Activated T-helper 1 cell treated with anti-CD3 and anti-CD28 coated beads, Interleukin-12 subunit alpha, Interleukin-12 subunit beta, Interleukin-2, Interleukin-4 antibody, amounts not matched to agents 30 ng/mL and 10 ng/mL and 1 ng/mL, durations not matched to agents 14 hours and 24 hours and 36 hours (primary cell): ENCODE measurements around the gene SLC7A7. TPM values are rescaled to one million over a fixed set of nuclear protein-coding genes. Genes with fewer than 3 reads are reported as not detected.
"Not testable (repeated sequence)": the region's sequence is repeated elsewhere in the genome, so short reads cannot be mapped to it uniquely, and the experiment has no call there.

Experiments used
- DNase-seq: peaks from one replicate; pipeline ENCODE4 v3.0.0; 2021; ENCODE audit warnings: low spot score
- H3K27ac Mint-ChIP-seq: one replicate; pipeline ENCODE4 v1.8.0; 2021; ENCODE audit warnings: mild to moderate bottlenecking, mixed read lengths
- H3K27me3 Mint-ChIP-seq: one replicate; pipeline ENCODE4 v1.8.0; 2022; ENCODE audit warnings: mild to moderate bottlenecking, moderate library complexity, mixed read lengths; ENCODE audit not compliant: insufficient read depth
- H3K36me3 Mint-ChIP-seq: one replicate; pipeline ENCODE4 v1.8.0; 2021; ENCODE audit warnings: low read depth, mixed read lengths
- H3K4me1 Mint-ChIP-seq: one replicate; pipeline ENCODE4 v1.8.0; 2021; ENCODE audit warnings: low read depth, mixed read lengths
- H3K4me3 Mint-ChIP-seq: one replicate; pipeline ENCODE4 v1.8.0; 2021; ENCODE audit warnings: mild to moderate bottlenecking, moderate library complexity, mixed read lengths
- H3K9me3 Mint-ChIP-seq: one replicate; pipeline ENCODE4 v1.8.0; 2021; ENCODE audit warnings: mixed read lengths
- intact Hi-C: fragments of 100-400 bp; cut with micrococcal nuclease; formaldehyde crosslinking; loops from one replicate; pipeline ENCODE4 v1.15.1; 2024
- total RNA-seq: library from RNA; stranded (reverse); gene quantifications from 2 replicates; pipeline ENCODE4 v1.2.3, GENCODE V29; 2022

Gene SLC7A7
- total RNA-seq: 0.61 TPM in 1 of 2 replicates, not detected in the other

DNA sequence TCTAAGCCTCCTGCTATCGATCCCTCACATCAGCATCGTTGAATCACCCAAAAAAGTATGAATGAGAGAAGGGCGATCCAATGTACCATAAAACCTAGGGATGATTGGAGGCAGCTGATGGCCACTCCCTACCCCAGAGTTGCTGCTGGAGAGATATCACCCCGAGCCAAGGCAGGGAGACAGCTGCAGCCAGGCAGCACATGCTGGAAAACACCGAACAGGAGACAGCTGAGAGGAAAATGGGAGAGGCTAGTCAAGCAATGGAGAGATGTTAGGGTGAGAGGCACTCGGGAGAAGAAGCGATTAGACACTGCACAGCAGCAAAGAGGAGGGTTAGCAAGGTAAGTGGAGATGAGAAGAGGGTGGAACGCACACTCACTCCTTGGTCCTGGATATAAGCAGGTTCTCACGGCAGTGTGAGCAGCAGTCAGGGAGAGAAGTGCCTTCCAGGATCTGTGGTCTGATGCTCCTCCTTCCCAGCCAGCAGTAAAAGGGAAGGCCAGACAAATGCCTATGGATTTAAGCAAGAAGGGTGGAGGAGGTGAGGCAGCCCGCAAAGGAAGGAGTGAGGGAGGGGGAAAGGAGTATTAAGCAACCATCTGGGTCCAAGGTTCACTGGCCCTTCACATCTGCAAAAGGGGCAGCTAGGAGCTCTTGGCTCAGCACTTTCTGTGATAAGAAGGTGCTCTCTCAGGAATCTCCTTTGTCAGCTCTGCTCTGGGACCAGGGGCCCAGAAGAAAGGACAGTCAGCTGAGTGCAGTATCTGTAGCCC lies at the start of gene SLC7A7:
TSS of gene SLC7A7 (minus strand) at position 495 of the 773 bp plus-strand sequence. CDS start 2,037 bp downstream, outside the sequence.
- intact Hi-C loops: loop anchor here (10.0 kb wide), 2 partner anchors 100 to 160 kb away; no protein-coding TSS in a partner anchor
- Mint-ChIP-seq H3K4me3 (no peak within 1 kb of the TSS), H3K4me1 (peaks cover 26% of the 10 kb centered on the region), H3K27me3 (peaks cover 7% of the 10 kb centered on the region), H3K9me3 (no peaks in the 10 kb centered on the region), H3K36me3 (no peaks in the 10 kb centered on the region), H3K27ac (no peak within 1 kb of the TSS)
- DNase-seq: no peak

DNA sequence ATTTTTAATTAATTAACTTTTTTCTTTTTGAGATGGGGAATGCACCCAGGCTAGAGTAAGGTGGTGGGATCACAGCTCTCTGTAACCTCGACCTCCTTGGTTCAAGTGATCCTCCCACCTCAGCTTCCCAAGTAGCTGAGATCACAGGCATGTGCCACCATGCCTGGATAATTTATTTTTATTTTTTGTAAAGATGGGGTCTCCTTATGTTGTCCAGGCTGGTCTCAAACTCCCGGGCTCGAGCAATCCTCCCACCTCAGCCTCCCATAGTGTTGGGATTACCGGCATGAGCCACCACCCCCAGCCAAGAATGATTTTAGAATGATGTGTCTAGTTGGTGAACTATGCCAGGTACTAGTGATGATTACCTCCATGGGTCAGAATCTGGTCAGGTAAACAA lies 49.7 kb upstream of the SLC7A7 start:
- no peak overlapping the region for H3K4me3 Mint-ChIP-seq
- DNase-seq: no peak
- H3K36me3 Mint-ChIP-seq: peaks cover 7% of the 10 kb centered on the region
- H3K9me3 Mint-ChIP-seq: peaks cover 8% of the 10 kb centered on the region
- peaks cover 6% of the 10 kb centered on the region for H3K4me1 Mint-ChIP-seq
- H3K27me3 Mint-ChIP-seq: peaks cover 16% of the 10 kb centered on the region
- H3K27ac Mint-ChIP-seq: no peak overlapping the region
- intact Hi-C loops: no loop called here

DNA sequence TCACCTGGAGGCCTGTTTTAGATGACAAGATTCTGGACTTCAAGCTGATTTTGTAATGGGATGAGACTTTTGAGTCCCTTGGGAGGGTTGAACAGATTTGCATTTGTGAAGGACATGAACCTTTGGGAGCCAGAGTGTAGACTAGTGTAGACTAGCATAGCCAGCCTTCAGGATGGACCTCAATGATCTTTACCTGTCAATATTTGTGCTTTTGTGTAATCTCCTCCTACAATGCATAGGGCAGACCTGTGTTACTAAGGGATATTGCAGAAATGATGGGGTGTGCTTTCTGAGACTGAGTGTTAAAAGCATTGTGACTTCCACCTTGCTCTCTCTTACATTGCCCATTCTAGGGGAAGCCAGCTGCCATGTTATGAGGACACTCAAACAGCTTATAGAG lies 46.4 kb upstream of the SLC7A7 start:
- no peak overlapping the region for H3K27ac Mint-ChIP-seq
- intact Hi-C loops: no loop called here
- H3K4me3 Mint-ChIP-seq: no peak overlapping the region
- H3K9me3 Mint-ChIP-seq: peaks cover 8% of the 10 kb centered on the region
- H3K36me3 Mint-ChIP-seq: peaks cover 7% of the 10 kb centered on the region
- H3K27me3 Mint-ChIP-seq: peaks cover 26% of the 10 kb centered on the region
- DNase-seq: no peak
- H3K4me1 Mint-ChIP-seq: peaks cover 16% of the 10 kb centered on the region

DNA sequence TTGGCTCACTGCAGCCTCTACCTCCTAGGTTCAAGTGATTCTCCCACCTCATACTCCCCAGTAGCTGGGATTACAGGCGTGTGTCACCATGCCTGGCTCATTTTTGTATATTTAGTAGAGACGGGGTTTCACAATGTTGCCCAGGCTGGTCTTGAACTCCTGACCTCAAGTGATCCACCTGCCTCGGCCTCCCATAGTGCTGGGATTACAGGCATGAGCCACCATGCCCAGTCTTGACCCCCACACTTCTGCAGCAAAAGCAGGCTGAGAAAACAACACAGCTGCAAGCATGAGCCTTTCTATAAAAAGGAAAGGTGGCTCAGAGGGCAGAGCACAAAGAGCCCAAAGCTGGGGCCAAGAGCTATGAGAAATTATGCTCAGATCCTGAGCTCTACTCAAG lies 45.1 kb upstream of the SLC7A7 start:
- H3K27ac Mint-ChIP-seq, DNase-seq, H3K9me3 Mint-ChIP-seq, H3K36me3 Mint-ChIP-seq, intact Hi-C loops, H3K4me3 Mint-ChIP-seq: not testable (repeated sequence)
- Mint-ChIP-seq H3K27me3 (peaks cover 30% of the 10 kb centered on the region), H3K4me1 (peaks cover 21% of the 10 kb centered on the region)

DNA sequence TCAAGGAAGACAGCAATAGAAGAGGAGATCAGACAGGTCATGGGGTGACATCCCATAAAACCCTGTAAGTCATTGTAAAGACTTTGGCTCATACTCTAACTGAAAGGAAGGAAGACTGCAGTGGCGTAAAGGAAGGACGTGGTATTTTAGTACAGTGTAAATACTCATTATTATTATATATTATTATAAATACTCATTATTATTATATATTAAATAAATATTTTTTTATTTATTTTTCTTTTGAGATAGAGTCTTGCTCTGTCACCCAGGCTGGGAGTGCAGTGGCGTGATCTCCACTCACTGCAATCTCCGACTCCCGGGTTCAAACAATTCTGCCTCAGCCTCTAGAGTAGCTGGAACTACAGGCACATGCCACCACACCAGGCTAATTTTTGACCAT lies 41.2 kb upstream of the SLC7A7 start:
- Mint-ChIP-seq H3K27ac (no peak overlapping the region), H3K9me3 (peaks cover 2% of the 10 kb centered on the region), H3K4me1 (peaks cover 45% of the 10 kb centered on the region), H3K4me3 (no peak overlapping the region), H3K36me3 (peaks cover 4% of the 10 kb centered on the region), H3K27me3 (peaks cover 25% of the 10 kb centered on the region)
- intact Hi-C loops: loop anchor here (10.0 kb wide), 2 partner anchors 862 to 992 kb away; no protein-coding TSS in a partner anchor
- no peak for DNase-seq

DNA sequence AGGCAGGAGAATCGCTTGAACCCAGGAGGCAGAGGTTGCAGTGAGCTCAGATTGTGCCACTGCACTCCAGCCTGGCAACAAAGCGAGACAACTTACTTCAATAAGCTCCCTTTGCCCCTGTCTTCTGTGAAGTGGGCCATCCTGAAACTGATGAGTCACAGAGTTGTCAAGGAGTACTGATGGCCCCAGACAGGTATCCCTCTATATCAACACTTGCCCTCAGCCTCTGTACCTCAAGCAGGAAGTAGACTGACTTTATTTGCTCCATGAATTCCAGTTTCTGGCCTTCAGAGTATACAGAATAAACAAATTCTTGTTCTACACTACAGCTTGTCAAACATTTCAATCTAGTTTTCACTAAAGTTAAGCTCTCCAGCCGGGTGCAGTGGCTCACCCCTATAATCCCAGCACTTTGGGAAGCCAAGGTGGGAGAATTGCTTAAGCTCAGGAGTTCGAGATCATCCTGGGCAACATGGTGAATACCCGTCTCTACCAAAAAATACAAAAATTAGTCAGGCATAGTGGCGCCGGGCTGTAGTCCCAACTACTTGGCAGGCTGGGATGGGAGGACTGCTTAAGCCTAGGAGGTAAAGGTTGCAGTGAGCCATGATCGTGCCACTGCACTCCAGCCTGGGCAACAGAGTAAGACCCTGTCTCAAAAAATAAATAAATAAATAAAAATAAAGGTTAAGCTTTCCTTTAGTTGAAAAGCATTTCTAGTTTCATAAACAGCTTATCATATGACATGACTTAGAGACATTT lies 39.9 kb upstream of the SLC7A7 start:
- intact Hi-C loops: loop anchor here (5.0 to 10.0 kb wide), 3 partner anchors 268 to 990 kb away; partner anchors contain the start of gene DAD1
- no peaks in the 10 kb centered on the region for H3K9me3 Mint-ChIP-seq
- DNase-seq: no peak
- no peak overlapping the region for H3K4me3 Mint-ChIP-seq
- H3K36me3 Mint-ChIP-seq: peaks cover 3% of the 10 kb centered on the region
- H3K4me1 Mint-ChIP-seq: peaks cover 49% of the 10 kb centered on the region
- no peak overlapping the region for H3K27ac Mint-ChIP-seq
- H3K27me3 Mint-ChIP-seq: peaks cover 14% of the 10 kb centered on the region

DNA sequence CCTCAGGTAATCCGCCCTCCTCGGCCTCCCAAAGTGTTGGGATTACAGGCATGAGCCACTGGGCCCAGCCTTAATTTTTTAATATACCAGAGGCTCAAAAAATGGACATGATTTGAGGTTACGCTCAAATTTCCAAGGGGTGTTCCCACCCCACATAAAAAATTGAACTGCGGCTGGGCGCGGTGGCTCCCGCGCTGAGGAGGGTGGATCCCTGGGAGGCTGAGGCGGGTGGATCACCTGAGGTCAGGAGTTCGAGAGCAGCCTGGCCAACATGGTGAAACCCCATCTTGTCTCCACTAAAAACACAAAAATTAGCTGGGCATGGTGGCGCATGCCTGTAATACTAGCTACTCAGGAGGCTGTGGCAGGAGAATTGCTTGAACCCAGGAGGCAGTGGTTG lies 39.1 kb upstream of the SLC7A7 start:
- H3K4me3 Mint-ChIP-seq, H3K27ac Mint-ChIP-seq, DNase-seq, H3K36me3 Mint-ChIP-seq, H3K9me3 Mint-ChIP-seq: not testable (repeated sequence)
- intact Hi-C loops: loop anchor here (5.0 to 10.0 kb wide), 3 partner anchors 267 to 989 kb away; partner anchors contain the start of gene DAD1
- peaks cover 14% of the 10 kb centered on the region for H3K27me3 Mint-ChIP-seq
- peaks cover 49% of the 10 kb centered on the region for H3K4me1 Mint-ChIP-seq

DNA sequence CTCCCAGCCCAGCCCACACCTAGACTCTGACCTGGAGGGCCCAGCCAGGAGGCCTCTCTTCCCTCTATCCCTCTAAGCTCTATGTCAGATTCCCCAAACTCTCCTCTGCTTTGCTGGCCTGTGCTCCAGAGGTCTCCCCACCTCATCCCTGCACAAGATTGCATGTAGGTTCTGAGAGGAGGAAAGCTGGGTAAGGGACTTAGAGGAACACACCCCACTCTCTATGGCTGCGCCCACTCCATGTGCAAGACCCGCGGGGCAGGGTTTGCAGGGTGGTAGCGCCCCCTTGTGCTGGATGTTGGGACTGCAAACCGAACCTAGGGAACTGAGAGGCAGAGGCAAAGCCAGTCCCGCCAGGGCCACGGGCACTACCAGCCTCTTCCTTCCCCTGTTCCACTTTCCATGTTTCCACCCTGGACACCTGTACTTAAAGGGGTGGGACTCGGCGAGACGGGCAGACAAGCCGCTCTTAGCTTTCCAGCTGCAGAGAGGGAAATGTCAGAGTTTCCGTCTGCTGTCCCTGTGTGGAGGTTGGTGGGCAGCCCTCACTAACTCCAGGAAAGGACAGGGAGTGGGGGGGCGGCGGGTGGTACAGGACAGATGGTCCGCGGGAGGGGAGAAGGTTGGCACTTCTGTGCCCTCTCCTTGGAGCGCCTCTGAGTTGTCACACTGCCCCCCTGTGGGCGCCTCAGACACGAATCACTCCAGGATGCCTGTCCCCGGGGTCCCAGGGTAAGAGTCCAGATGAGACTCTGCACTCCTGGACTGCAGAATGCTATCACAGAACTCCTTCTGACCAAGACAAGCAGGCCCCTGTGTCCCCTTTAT lies 37.9 kb upstream of the SLC7A7 start:
- Mint-ChIP-seq H3K9me3 (no peaks in the 10 kb centered on the region), H3K27ac (peak overlapping the region; percentile 82), H3K36me3 (peaks cover 3% of the 10 kb centered on the region), H3K4me3 (peak overlapping the region; percentile 81), H3K4me1 (peaks cover 42% of the 10 kb centered on the region), H3K27me3 (peaks cover 13% of the 10 kb centered on the region)
- peak; percentile 80 for DNase-seq
- intact Hi-C loops: loop anchor here (1.0 to 10.0 kb wide), 11 partner anchors 24 to 988 kb away; partner anchors contain the start of genes DAD1, MRPL52 and OXA1L

DNA sequence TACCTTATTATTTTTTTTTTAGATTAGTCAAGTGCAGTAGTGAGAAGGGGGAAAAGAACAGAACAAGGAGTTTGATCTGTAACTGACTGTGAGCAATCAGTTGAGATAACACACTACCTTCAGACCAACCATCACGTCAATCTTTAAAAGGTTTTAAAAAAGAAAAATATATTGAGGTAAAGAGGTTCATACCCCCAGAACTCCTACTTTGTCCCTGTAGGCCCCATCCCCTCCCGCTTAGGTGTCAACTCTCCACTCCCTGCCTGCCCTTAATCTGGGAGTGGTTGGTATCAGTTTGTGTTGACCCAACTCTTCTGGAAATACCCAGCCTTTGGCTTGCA lies 37.3 kb upstream of the SLC7A7 start:
- DNase-seq: no peak
- H3K4me3 Mint-ChIP-seq: peak overlapping the region; percentile 81

DNA sequence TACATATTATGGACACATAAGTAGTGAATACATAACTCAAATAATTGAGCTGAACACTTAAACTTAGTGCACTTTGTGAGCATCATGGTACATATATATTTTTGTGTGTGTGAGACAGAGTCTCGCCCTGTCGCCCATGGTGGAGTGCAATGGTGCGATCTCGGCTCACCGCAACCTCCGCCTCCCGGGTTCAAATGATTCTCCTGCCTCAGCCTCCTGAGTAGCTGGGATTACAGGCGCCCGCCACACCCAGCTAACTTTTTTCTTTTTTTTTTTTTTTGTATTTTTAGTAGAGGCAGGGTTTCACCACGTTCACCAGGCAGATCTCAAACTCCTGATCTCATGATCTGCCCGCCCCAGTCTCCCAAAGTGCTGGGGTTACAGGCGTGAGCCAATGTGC lies 36.9 kb upstream of the SLC7A7 start:
- intact Hi-C loops: loop anchor here (2.0 to 10.0 kb wide), 4 partner anchors 193 to 987 kb away; partner anchors contain the start of gene DAD1
- H3K4me3 Mint-ChIP-seq: not testable (repeated sequence)
- peaks cover 38% of the 10 kb centered on the region for H3K4me1 Mint-ChIP-seq

More for the DNA sequence above, 37.3 kb upstream of the SLC7A7 start:
- Mint-ChIP-seq H3K9me3 (no peaks in the 10 kb centered on the region), H3K4me1 (peaks cover 38% of the 10 kb centered on the region), H3K36me3 (peaks cover 3% of the 10 kb centered on the region), H3K27ac (peak overlapping the region; percentile 82), H3K27me3 (peaks cover 13% of the 10 kb centered on the region)
- intact Hi-C loops: loop anchor here (2.0 to 10.0 kb wide), 4 partner anchors 194 to 988 kb away; partner anchors contain the start of gene DAD1

DNA sequence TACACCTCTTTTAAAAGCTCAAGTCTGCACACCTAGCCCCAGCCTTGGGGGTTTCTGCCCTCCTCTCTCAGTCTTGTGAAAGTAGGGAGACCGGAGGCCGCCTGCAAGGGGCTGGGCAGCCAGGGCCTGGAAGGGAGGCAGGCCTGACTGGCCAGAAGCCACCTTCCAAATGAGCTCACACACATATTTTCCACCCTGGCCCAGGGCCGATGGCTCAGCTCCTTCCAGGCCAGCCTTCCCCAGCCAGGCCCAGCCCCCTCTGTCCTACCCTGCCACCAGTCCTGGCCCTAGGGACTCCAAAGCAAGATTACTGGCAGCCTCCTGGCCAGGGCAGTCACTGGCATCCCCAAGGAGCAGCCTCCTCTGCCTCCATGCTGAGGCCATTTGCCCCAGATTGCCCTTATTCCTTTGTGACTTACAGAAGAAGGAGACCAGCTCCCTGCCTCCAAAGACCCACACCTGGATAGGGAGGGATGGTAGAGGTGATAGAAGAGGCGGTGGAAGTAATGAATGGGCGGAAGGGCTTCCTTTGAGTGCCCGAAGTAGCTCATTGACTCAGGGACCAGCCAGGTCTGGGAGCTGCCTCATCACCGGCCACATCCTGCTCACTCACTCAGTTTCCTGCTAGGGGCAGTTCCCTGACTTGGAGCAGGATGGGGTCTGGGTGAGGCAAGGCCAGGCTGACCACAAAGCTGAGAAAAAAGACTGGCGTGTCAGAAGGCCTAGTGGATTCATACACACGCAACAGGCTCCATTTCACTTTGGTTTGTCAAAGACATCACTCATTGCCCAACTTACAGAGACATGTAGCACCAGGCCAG lies 35.9 kb upstream of the SLC7A7 start:
- Mint-ChIP-seq H3K27me3 (peaks cover 7% of the 10 kb centered on the region), H3K9me3 (no peaks in the 10 kb centered on the region), H3K36me3 (peaks cover under 1% of the 10 kb centered on the region), H3K4me3 (no peak overlapping the region), H3K4me1 (peaks cover 34% of the 10 kb centered on the region), H3K27ac (peak overlapping the region; percentile 58)
- intact Hi-C loops: loop anchor here (2.0 to 10.0 kb wide), 4 partner anchors 264 to 986 kb away; partner anchors contain the start of gene DAD1
- DNase-seq: peak; percentile 18

More for the DNA sequence above, 36.9 kb upstream of the SLC7A7 start:
- H3K9me3 Mint-ChIP-seq, H3K36me3 Mint-ChIP-seq, DNase-seq, H3K27ac Mint-ChIP-seq, H3K27me3 Mint-ChIP-seq: not testable (repeated sequence)
